ENCODE measurements around the gene TPM1.

Gene TPM1

DNA sequence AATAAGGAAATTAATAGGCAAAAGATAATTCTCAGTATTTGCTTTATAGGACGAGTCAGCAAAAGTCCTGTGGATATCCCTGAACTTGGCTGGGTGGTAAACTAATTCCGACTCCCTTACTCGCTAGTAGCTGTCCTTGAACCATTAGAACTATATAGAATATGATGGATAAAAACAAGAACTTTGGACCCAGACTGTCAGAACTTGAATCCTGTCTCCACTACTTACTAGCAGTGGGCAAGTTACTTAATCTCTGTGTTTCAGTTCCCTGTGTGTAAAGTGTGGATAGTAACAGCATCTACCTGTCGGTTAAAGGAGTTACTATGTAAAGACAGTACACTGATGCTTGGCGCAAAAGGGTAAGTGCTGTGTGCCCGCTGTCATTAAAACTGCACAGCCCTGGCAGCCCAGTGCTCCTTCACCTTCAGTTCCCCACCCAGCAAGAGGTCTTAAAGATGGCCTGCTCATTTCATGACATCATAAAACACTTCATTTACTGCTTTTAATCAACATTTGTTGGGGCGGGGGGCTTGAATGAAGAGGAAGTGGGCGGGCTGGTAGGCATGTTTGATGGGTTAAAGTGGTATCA lies 7.3 kb downstream of the TPM1 start:
- peaks cover 67% of the 10 kb centered on the region for H3K4me1 ChIP-seq (ENCODE audit: insufficient read depth, low read length)
- no peaks in the 10 kb centered on the region for H3K9me3 ChIP-seq (ENCODE audit: insufficient read depth, low read depth, low read length)
- H3K27ac ChIP-seq (ENCODE audit: low read depth, low read length): no peak overlapping the region
- peak overlapping the region; percentile 58 for H3K4me3 ChIP-seq (ENCODE audit: low read length)
- no peaks in the 10 kb centered on the region for H3K27me3 ChIP-seq (ENCODE audit: insufficient read depth, low read length)
- WGBS: 89% methylated on average over 8 of the region's 8 CpGs
- peak overlapping the region; percentile 64; the same call in 1 of the 2 replicates for H3K9ac ChIP-seq (ENCODE audit: low read depth, low read length)
- peaks cover 83% of the 10 kb centered on the region for H3K36me3 ChIP-seq (ENCODE audit: insufficient read depth, low read length)

- H3K27ac ChIP-seq (ENCODE audit: low read depth, low read length): peak overlapping the region; percentile 48; the same call in 1 of the 2 replicates
- no peaks in the 10 kb centered on the region for H3K9me3 ChIP-seq (ENCODE audit: insufficient read depth, low read depth, low read length)
- H3K27me3 ChIP-seq (ENCODE audit: insufficient read depth, low read length): no peaks in the 10 kb centered on the region
- H3K36me3 ChIP-seq (ENCODE audit: insufficient read depth, low read length): peaks cover 83% of the 10 kb centered on the region
- H3K4me3 ChIP-seq (ENCODE audit: low read length): no peak overlapping the region
- peaks cover 59% of the 10 kb centered on the region for H3K4me1 ChIP-seq (ENCODE audit: insufficient read depth, low read length)
- H3K9ac ChIP-seq (ENCODE audit: low read depth, low read length): peak overlapping the region; percentile 26; the same call in 1 of the 2 replicates
Measured at GRCh38 chr15:63050731-63051155, 8.2 kb downstream of the TPM1 start.

- Histone ChIP-seq H3K27ac (ENCODE audit: low read depth, low read length) (peak overlapping the region; percentile 31), H3K4me3 (ENCODE audit: low read length) (no peak overlapping the region), H3K36me3 (ENCODE audit: insufficient read depth, low read length) (peaks cover 82% of the 10 kb centered on the region), H3K9ac (ENCODE audit: low read depth, low read length) (peak overlapping the region; percentile 26; the same call in 1 of the 2 replicates), H3K9me3 (ENCODE audit: insufficient read depth, low read depth, low read length) (no peaks in the 10 kb centered on the region), H3K4me1 (ENCODE audit: insufficient read depth, low read length) (peaks cover 53% of the 10 kb centered on the region), H3K27me3 (ENCODE audit: insufficient read depth, low read length) (no peaks in the 10 kb centered on the region)
- WGBS: 92% methylated on average over 5 of the region's 5 CpGs
Measured at GRCh38 chr15:63051156-63052066, 8.9 kb downstream of the TPM1 start.

DNA sequence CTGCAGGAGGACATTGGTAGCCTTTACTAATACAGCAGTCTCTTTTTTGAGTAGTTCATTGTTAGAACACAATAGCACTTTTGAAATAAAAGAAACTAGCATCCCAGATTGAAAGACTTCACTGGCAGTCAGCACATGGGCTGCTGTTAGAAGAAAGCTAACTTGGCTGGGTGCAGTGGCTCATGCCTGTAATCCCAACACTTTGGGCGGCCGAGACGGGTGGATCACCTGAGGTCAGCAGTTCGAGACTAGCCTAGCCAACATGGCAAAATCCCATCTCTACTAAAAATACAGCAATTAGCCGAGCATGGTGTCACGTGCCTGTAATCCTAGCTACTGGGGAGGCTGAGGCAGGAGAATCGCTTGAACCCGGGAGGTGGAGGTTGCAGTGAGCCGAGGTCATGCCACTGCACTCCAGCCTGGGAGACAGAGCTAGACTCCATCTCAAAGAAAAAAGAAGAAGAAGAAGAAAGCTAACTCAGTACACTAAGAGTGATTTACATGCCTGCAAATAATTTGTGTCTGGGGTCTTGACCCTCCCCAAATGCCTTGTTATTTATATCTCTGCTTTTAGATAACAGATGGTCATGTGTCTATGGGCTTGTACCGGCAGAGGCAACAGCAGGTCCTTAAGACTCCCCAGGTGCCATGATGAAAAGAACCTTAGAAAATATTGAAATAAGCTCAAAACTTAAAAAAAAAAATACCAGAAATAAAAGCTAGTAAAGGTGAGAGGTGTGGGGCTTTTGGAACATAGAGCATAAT lies 9.7 kb downstream of the TPM1 start:
- Histone ChIP-seq H3K27ac (ENCODE audit: low read depth, low read length) (peak overlapping the region; percentile 31; the same call in 1 of the 2 replicates), H3K27me3 (ENCODE audit: insufficient read depth, low read length) (no peaks in the 10 kb centered on the region), H3K4me1 (ENCODE audit: insufficient read depth, low read length) (peaks cover 44% of the 10 kb centered on the region), H3K36me3 (ENCODE audit: insufficient read depth, low read length) (peaks cover 82% of the 10 kb centered on the region), H3K9me3 (ENCODE audit: insufficient read depth, low read depth, low read length) (no peaks in the 10 kb centered on the region), H3K4me3 (ENCODE audit: low read length) (no peak overlapping the region), H3K9ac (ENCODE audit: low read depth, low read length) (no peak overlapping the region)
- 94% methylated on average over 9 of the region's 10 CpGs for WGBS

DNA sequence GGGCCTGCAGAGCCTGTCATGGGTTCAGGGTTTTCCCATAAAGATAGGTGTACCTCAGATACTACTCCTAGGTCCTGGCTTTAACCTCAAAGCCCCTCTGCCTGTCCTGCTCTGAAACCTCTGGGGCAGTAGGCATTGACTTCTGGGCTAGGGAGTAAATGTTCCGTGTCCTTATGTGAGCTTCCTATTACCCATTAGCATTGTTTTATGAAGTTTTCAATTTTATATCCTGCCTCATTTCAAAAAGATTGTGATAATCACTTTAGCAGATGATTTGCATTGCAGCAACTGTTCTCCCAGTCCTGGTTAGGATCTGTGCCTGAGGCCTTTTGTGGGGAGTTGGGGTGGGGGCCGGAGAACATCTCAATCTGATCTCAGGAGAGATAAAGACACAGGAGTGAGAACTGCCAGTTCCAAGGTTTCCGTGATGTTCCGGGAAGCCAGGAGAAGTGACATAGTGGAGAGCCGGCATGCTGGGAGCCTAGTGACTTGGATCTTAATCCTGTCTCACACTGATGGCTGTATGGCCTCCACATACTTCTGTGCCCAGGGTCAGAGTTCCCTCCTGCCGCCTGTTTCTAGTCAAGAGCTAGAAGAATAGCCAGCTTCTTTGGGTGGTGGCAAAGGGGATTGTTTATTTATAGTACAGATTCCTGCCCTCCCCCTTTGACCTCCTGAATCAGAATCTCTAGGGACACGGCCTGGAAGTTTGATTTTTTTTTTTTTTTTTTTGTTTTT lies 10.6 kb downstream of the TPM1 start:
- WGBS: 76% methylated on average over 6 of the region's 7 CpGs
- Histone ChIP-seq H3K27me3 (ENCODE audit: insufficient read depth, low read length) (no peaks in the 10 kb centered on the region), H3K4me1 (ENCODE audit: insufficient read depth, low read length) (peaks cover 38% of the 10 kb centered on the region), H3K9me3 (ENCODE audit: insufficient read depth, low read depth, low read length) (no peaks in the 10 kb centered on the region), H3K36me3 (ENCODE audit: insufficient read depth, low read length) (peaks cover 85% of the 10 kb centered on the region), H3K4me3 (ENCODE audit: low read length) (no peak overlapping the region), H3K9ac (ENCODE audit: low read depth, low read length) (no peak overlapping the region), H3K27ac (ENCODE audit: low read depth, low read length) (peak overlapping the region; percentile 29; the same call in 1 of the 2 replicates)

GRCh38 chr15:63054281-63054683 lies 11.7 kb downstream of the TPM1 start:
- Histone ChIP-seq H3K4me1 (ENCODE audit: insufficient read depth, low read length) (peaks cover 36% of the 10 kb centered on the region), H3K9ac (ENCODE audit: low read depth, low read length) (no peak overlapping the region), H3K9me3 (ENCODE audit: insufficient read depth, low read depth, low read length) (no peaks in the 10 kb centered on the region), H3K27me3 (ENCODE audit: insufficient read depth, low read length) (no peaks in the 10 kb centered on the region), H3K27ac (ENCODE audit: low read depth, low read length) (peak overlapping the region; percentile 41; the same call in 1 of the 2 replicates), H3K4me3 (ENCODE audit: low read length) (no peak overlapping the region), H3K36me3 (ENCODE audit: insufficient read depth, low read length) (peaks cover 96% of the 10 kb centered on the region)
- 91% methylated on average over 4 of the region's 4 CpGs for WGBS

- H3K27me3 ChIP-seq (ENCODE audit: insufficient read depth, low read length): no peaks in the 10 kb centered on the region
- H3K4me3 ChIP-seq (ENCODE audit: low read length): no peak overlapping the region
- H3K36me3 ChIP-seq (ENCODE audit: insufficient read depth, low read length): peaks cover 97% of the 10 kb centered on the region
- 89% methylated on average over 1 of the region's 1 CpG for WGBS
- no peak overlapping the region for H3K9ac ChIP-seq (ENCODE audit: low read depth, low read length)
- no peaks in the 10 kb centered on the region for H3K9me3 ChIP-seq (ENCODE audit: insufficient read depth, low read depth, low read length)
- no peak overlapping the region for H3K27ac ChIP-seq (ENCODE audit: low read depth, low read length)
- peaks cover 29% of the 10 kb centered on the region for H3K4me1 ChIP-seq (ENCODE audit: insufficient read depth, low read length)
Measured at GRCh38 chr15:63054985-63055384, 12.4 kb downstream of the TPM1 start.

DNA sequence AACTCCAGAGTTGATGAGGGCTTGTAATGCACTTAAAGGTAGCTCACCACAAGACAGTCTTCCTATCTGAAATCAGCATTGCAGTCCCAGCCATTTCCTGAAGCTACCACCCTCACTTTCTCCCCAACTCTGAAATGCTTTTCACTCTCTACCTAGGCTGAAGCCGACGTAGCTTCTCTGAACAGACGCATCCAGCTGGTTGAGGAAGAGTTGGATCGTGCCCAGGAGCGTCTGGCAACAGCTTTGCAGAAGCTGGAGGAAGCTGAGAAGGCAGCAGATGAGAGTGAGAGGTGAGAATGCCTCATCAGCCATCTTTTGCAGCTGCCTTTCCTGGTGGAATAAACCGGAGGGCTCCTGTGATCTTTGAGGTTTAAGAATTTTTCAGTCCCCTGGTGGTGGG lies 14.3 kb downstream of the TPM1 start:
- H3K9me3 ChIP-seq (ENCODE audit: insufficient read depth, low read depth, low read length): no peaks in the 10 kb centered on the region
- no peak overlapping the region for H3K4me3 ChIP-seq (ENCODE audit: low read length)
- H3K4me1 ChIP-seq (ENCODE audit: insufficient read depth, low read length): peaks cover 11% of the 10 kb centered on the region
- WGBS: 95% methylated on average over 6 of the region's 6 CpGs
- no peaks in the 10 kb centered on the region for H3K27me3 ChIP-seq (ENCODE audit: insufficient read depth, low read length)
- H3K36me3 ChIP-seq (ENCODE audit: insufficient read depth, low read length): peaks cover 97% of the 10 kb centered on the region
- no peak overlapping the region for H3K9ac ChIP-seq (ENCODE audit: low read depth, low read length)
- no peak overlapping the region for H3K27ac ChIP-seq (ENCODE audit: low read depth, low read length)

- H3K4me1 ChIP-seq (ENCODE audit: insufficient read depth, low read length): peaks cover 6% of the 10 kb centered on the region
- no peak overlapping the region for H3K4me3 ChIP-seq (ENCODE audit: low read length)
- H3K9me3 ChIP-seq (ENCODE audit: insufficient read depth, low read depth, low read length): no peaks in the 10 kb centered on the region
- 93% methylated on average over 8 of the region's 8 CpGs for WGBS
- H3K27ac ChIP-seq (ENCODE audit: low read depth, low read length): no peak overlapping the region
- no peaks in the 10 kb centered on the region for H3K27me3 ChIP-seq (ENCODE audit: insufficient read depth, low read length)
- peaks cover 97% of the 10 kb centered on the region for H3K36me3 ChIP-seq (ENCODE audit: insufficient read depth, low read length)
- no peak overlapping the region for H3K9ac ChIP-seq (ENCODE audit: low read depth, low read length)
Measured at GRCh38 chr15:63057468-63058345, 15.2 kb downstream of the TPM1 start.

GRCh38 chr15:63059075-63059474 lies 16.5 kb downstream of the TPM1 start:
- Histone ChIP-seq H3K4me1 (ENCODE audit: insufficient read depth, low read length) (no peaks in the 10 kb centered on the region), H3K4me3 (ENCODE audit: low read length) (no peak overlapping the region), H3K36me3 (ENCODE audit: insufficient read depth, low read length) (peaks cover 99% of the 10 kb centered on the region), H3K27me3 (ENCODE audit: insufficient read depth, low read length) (no peaks in the 10 kb centered on the region), H3K27ac (ENCODE audit: low read depth, low read length) (no peak overlapping the region), H3K9me3 (ENCODE audit: insufficient read depth, low read depth, low read length) (no peaks in the 10 kb centered on the region), H3K9ac (ENCODE audit: low read depth, low read length) (no peak overlapping the region)
- WGBS: 64% methylated on average over 3 of the region's 3 CpGs

All from HUES64 (cell line).